Natural killer cell (primary cell): ENCODE results near the gene TEKT3. TPM values are rescaled to one million over a fixed set of nuclear protein-coding genes. Genes with fewer than 3 reads are reported as not detected.

Source experiments
- ATAC-seq, 3 donors: fragments of 150-1000 bp in 2 of 3; fragments of 200-7000 bp in 1 of 3; cut with Tn5 transposase; 1 replicate in 1 of 3; 2 replicates in 2 of 3; pipeline ENCODE4 v1.10.0; 2021; ENCODE audit warnings: mild to moderate bottlenecking in 2 of 3, moderate library complexity in 2 of 3
- DNase-seq, 2 donors: peaks; one replicate each; pipeline versions ENCODE4 v3.0.0 to v3.0.0-alpha.2; 2013 to 2021; ENCODE audit warnings: mixed read lengths in 1 of 2
- H3K27ac ChIP-seq: one replicate; pipeline ENCODE4 v1.5.1; 2013; ENCODE audit warnings: mild to moderate bottlenecking, low read length
- H3K27me3 ChIP-seq: one replicate; pipeline ENCODE4 v1.6.1; 2013; ENCODE audit warnings: low read length; ENCODE audit not compliant: control insufficient read depth, insufficient read depth
- H3K36me3 ChIP-seq: one replicate; pipeline ENCODE4 v1.6.1; 2013; ENCODE audit warnings: low read length; ENCODE audit not compliant: control insufficient read depth, insufficient read depth
- H3K4me1 ChIP-seq: one replicate; pipeline ENCODE4 v1.6.1; 2013; ENCODE audit warnings: low read length; ENCODE audit not compliant: control insufficient read depth, insufficient read depth
- H3K4me3 ChIP-seq: one replicate; pipeline ENCODE4 v1.5.1; 2013; ENCODE audit warnings: low read length
- H3K9me3 ChIP-seq: one replicate; pipeline ENCODE4 v1.6.1; 2013; ENCODE audit warnings: low read length; ENCODE audit not compliant: control insufficient read depth, insufficient read depth
- H3K27ac Mint-ChIP-seq, 2 donors: one replicate each; pipeline ENCODE4 v1.8.0; 2022; ENCODE audit warnings: mild to moderate bottlenecking in 2 of 2, mixed read lengths in 2 of 2, moderate library complexity in 1 of 2
- H3K27me3 Mint-ChIP-seq, 2 donors: one replicate each; pipeline ENCODE4 v1.8.0; 2022; ENCODE audit warnings: low read depth in 2 of 2, mixed read lengths in 2 of 2
- H3K36me3 Mint-ChIP-seq: one replicate; pipeline ENCODE4 v1.8.0; 2022; ENCODE audit warnings: mixed read lengths
- H3K4me1 Mint-ChIP-seq, 2 donors: one replicate each; pipeline ENCODE4 v1.8.0; 2022; ENCODE audit warnings: mixed read lengths in 2 of 2
- H3K4me3 Mint-ChIP-seq: one replicate; pipeline ENCODE4 v1.8.0; 2022; ENCODE audit warnings: mild to moderate bottlenecking, moderate library complexity, mixed read lengths
- H3K9me3 Mint-ChIP-seq, 2 donors: one replicate each; pipeline ENCODE4 v1.8.0; 2022; ENCODE audit warnings: mixed read lengths in 2 of 2
- CTCF ChIP-seq: fragments of 200-600 bp; IDR thresholded peaks from one replicate; pipeline ENCODE4 v1.8.0; 2022; ENCODE audit warnings: antibody characterized with exemption
- WGBS: methylation state at CpG from one replicate; pipeline ENCODE4 v1.1.7; 2013; ENCODE audit warnings: missing lambda C conversion rate; ENCODE audit not compliant: insufficient coverage; 5-methylcytosine and 5-hydroxymethylcytosine counted together
- intact Hi-C: fragments of 100-400 bp; cut with micrococcal nuclease; formaldehyde crosslinking; loops from one replicate; pipeline ENCODE4 v1.14.2; 2022
- total RNA-seq, 4 donors: library from RNA; stranded (reverse); fragments of 120-200 nt in 1 of 4; gene quantifications; one replicate each; pipeline versions ENCODE4 v1.2.3 to v1.2.4, GENCODE V29; 2013 to 2022

Gene TEKT3
- total RNA-seq, 3 donors from 2014 or later (not counting 1 experiment from before 2014, with no cell fraction given), result 0.39 to 1.3 (median 0.58) TPM

- no peaks in the 10 kb centered on the region for H3K27me3 ChIP-seq
- no peak overlapping the region for H3K27ac ChIP-seq
- no peaks in the 10 kb centered on the region for H3K4me1 ChIP-seq
- ATAC-seq (no peak), DNase-seq (no peak)
- no peaks in the 10 kb centered on the region for H3K36me3 Mint-ChIP-seq
- no peaks in the 10 kb centered on the region for H3K4me1 Mint-ChIP-seq
- no peaks in the 10 kb centered on the region for H3K36me3 ChIP-seq
- intact Hi-C loops, result no loop called here
- H3K9me3 ChIP-seq, result no peaks in the 10 kb centered on the region
- WGBS, result 67% methylated on average over 1 of the region's 2 CpGs
- no peak overlapping the region for H3K4me3 Mint-ChIP-seq
- H3K27me3 Mint-ChIP-seq, result peaks cover 14 to 46% of the 10 kb centered on the region in 2 donors
- H3K9me3 Mint-ChIP-seq, result no peaks in the 10 kb centered on the region
- H3K4me3 ChIP-seq, result no peak overlapping the region
- no peak overlapping the region for H3K27ac Mint-ChIP-seq
- no peak for TF ChIP-seq CTCF
These were observed 40.3 kb upstream of the TEKT3 start for GRCh38 chr17:15381707-15382106.

GRCh38 chr17:15380446-15380845, 39.0 kb upstream of the TEKT3 start:
- H3K27ac ChIP-seq, result no peak overlapping the region
- no peaks in the 10 kb centered on the region for H3K9me3 Mint-ChIP-seq
- H3K27me3 Mint-ChIP-seq, result peaks cover 13 to 46% of the 10 kb centered on the region in 2 donors
- H3K9me3 ChIP-seq, result no peaks in the 10 kb centered on the region
- no peaks in the 10 kb centered on the region for H3K4me1 Mint-ChIP-seq
- no peak for TF ChIP-seq CTCF
- WGBS, result 98% methylated on average over 4 of the region's 4 CpGs
- intact Hi-C loops, result no loop called here
- no peaks in the 10 kb centered on the region for H3K27me3 ChIP-seq
- H3K4me3 Mint-ChIP-seq, result no peak overlapping the region
- no peaks in the 10 kb centered on the region for H3K36me3 ChIP-seq
- H3K36me3 Mint-ChIP-seq, result no peaks in the 10 kb centered on the region
- H3K4me3 ChIP-seq, result no peak overlapping the region
- ATAC-seq, result no peak
- no peak overlapping the region for H3K27ac Mint-ChIP-seq
- no peak for DNase-seq
- H3K4me1 ChIP-seq, result no peaks in the 10 kb centered on the region

- no peak overlapping the region for H3K27ac Mint-ChIP-seq
- intact Hi-C loops, result no loop called here
- no peak overlapping the region for H3K4me3 Mint-ChIP-seq
- 97% methylated on average over 4 of the region's 5 CpGs for WGBS
- Histone ChIP-seq H3K4me1 (no peaks in the 10 kb centered on the region), H3K36me3 (no peaks in the 10 kb centered on the region), H3K4me3 (no peak overlapping the region), H3K27me3 (no peaks in the 10 kb centered on the region), H3K9me3 (no peaks in the 10 kb centered on the region), H3K27ac (no peak overlapping the region)
- no peak for ATAC-seq
- TF ChIP-seq CTCF, result no peak
- H3K36me3 Mint-ChIP-seq, result no peaks in the 10 kb centered on the region
- DNase-seq, result no peak
- no peaks in the 10 kb centered on the region for H3K9me3 Mint-ChIP-seq
- no peaks in the 10 kb centered on the region for H3K4me1 Mint-ChIP-seq
- peaks cover 19 to 48% of the 10 kb centered on the region in 2 donors for H3K27me3 Mint-ChIP-seq
These were observed 38.3 kb upstream of the TEKT3 start for GRCh38 chr17:15379659-15380058.

GRCh38 chr17:15378243-15378642, 36.8 kb upstream of the TEKT3 start:
- 95% methylated on average over 4 of the region's 4 CpGs for WGBS
- Histone ChIP-seq H3K4me3 (no peak overlapping the region), H3K27ac (no peak overlapping the region), H3K9me3 (no peaks in the 10 kb centered on the region), H3K27me3 (no peaks in the 10 kb centered on the region), H3K4me1 (no peaks in the 10 kb centered on the region), H3K36me3 (no peaks in the 10 kb centered on the region)
- no peaks in the 10 kb centered on the region for H3K36me3 Mint-ChIP-seq
- no peak for ATAC-seq
- H3K4me3 Mint-ChIP-seq, result no peak overlapping the region
- no peak for TF ChIP-seq CTCF
- DNase-seq, result no peak
- H3K4me1 Mint-ChIP-seq, result no peaks in the 10 kb centered on the region
- H3K27me3 Mint-ChIP-seq, result peaks cover 18 to 46% of the 10 kb centered on the region in 2 donors
- H3K27ac Mint-ChIP-seq, result no peak overlapping the region
- no peaks in the 10 kb centered on the region for H3K9me3 Mint-ChIP-seq
- intact Hi-C loops, result no loop called here
